Panc1 (cell line): ENCODE results near the gene DNAH7. TPM values are rescaled to one million over a fixed set of nuclear protein-coding genes. Genes with fewer than 3 reads are reported as not detected.

Experiments used
- ATAC-seq: fragments of 200-7000 bp; cut with Tn5 transposase; 2 replicates; pipeline ENCODE4 v1.9.1; 2020; ENCODE audit warnings: mild to moderate bottlenecking, moderate library complexity
- BruUV-seq: library from RNA; stranded (reverse); fragments of 400-500 nt; replicated peaks from 2 replicates; lab custom pipeline; 2021; lab: Mats Ljungman, UMichigan
- CTCF ChIA-PET: fragments of 300-600 bp; sonication (Branson Sonifier 250); formaldehyde crosslinking; loops from one replicate; lab custom pipeline; 2022; ENCODE audit warnings: antibody characterized with exemption; lab: Charles Lee
- POLR2A ChIA-PET: fragments of 300-600 bp; sonication (Branson Sonifier 250); formaldehyde crosslinking; loops from one replicate; lab custom pipeline; 2022; ENCODE audit warnings: antibody characterized with exemption; lab: Charles Lee
- DNase-seq: peaks from one replicate; pipeline ENCODE4 v3.0.0-alpha.2; 2010; ENCODE audit warnings: low read depth, low spot score
- H3K27ac ChIP-seq: 2 replicates; pipeline ENCODE4 v1.5.1; 2011; ENCODE audit warnings: mild to moderate bottlenecking, low read length, inconsistent platforms
- H3K27me3 ChIP-seq: fragments of 200-500 bp; sonication (Bioruptor generic); 2 replicates; pipeline ENCODE4 v1.6.0; 2014; ENCODE audit warnings: low read length, inconsistent platforms; ENCODE audit not compliant: control insufficient read depth, insufficient read depth
- H3K36me3 ChIP-seq: fragments of 200-500 bp; sonication (Bioruptor generic); 2 replicates; pipeline ENCODE4 v1.5.1; 2014; ENCODE audit warnings: inconsistent platforms, mild to moderate bottlenecking, low read length, moderate library complexity; ENCODE audit not compliant: control insufficient read depth, insufficient read depth
- H3K4me1 ChIP-seq: 2 replicates; pipeline ENCODE4 v1.5.1; 2011; ENCODE audit warnings: inconsistent platforms, mild to moderate bottlenecking, low read length, moderate library complexity; ENCODE audit not compliant: control insufficient read depth, insufficient read depth
- H3K4me3 ChIP-seq, 2 experiments: 2 replicates each; pipeline ENCODE4 v1.5.1; 2011 to 2012; ENCODE audit warnings: low read depth in 2 of 2, low read length in 2 of 2, mild to moderate bottlenecking in 2 of 2, inconsistent platforms in 1 of 2, moderate library complexity in 1 of 2
- H3K9me3 ChIP-seq: fragments of 200-500 bp; sonication (Bioruptor generic); 2 replicates; pipeline ENCODE4 v1.5.1; 2014; ENCODE audit warnings: low read depth, mild to moderate bottlenecking, inconsistent platforms, low read length, moderate library complexity; ENCODE audit not compliant: control insufficient read depth, insufficient read depth
- CTCF ChIP-seq: fragments of 450-650 bp; IDR thresholded peaks from 2 replicates; pipeline ENCODE4 v1.5.1; 2017; ENCODE audit warnings: mild to moderate bottlenecking
- POLR2AphosphoS5 ChIP-seq: IDR thresholded peaks from 2 replicates; pipeline ENCODE4 v1.6.1; 2012; ENCODE audit warnings: mild to moderate bottlenecking, low read depth, low read length, moderate library complexity
- SIN3A ChIP-seq: IDR thresholded peaks from 2 replicates; pipeline ENCODE4 v1.6.1; 2012; ENCODE audit warnings: low read depth, mild to moderate bottlenecking, low read length, moderate library complexity, borderline replicate concordance; ENCODE audit not compliant: insufficient read depth
- TCF7L2 ChIP-seq: IDR thresholded peaks from 2 replicates; pipeline ENCODE4 v1.6.1; 2011; ENCODE audit warnings: mild to moderate bottlenecking, low read depth, low read length, inconsistent platforms
- in situ Hi-C: cut with HindIII; loops from 2 replicates; pipeline ENCODE4 v1.10.0; 2016; ENCODE audit warnings: low sequenced_read_pairs, low pct_unique_long_range_greater_than_20kb
- intact Hi-C: fragments of 100-400 bp; cut with micrococcal nuclease; formaldehyde crosslinking; loops from one replicate; pipeline ENCODE4 v1.10.0; 2022; ENCODE audit not compliant: unreplicated experiment
- total RNA-seq: library from RNA; stranded (reverse); gene quantifications from one replicate; pipeline ENCODE4 v1.2.1, GENCODE V29; 2021; ENCODE audit not compliant: unreplicated experiment
- TF ChIP-seq, protein P1 (sequence below), 2 experiments: IDR thresholded peaks; 2 replicates each; pipeline ENCODE4 v1.6.1; 2011 to 2012; ENCODE audit warnings: low read depth in 2 of 2, control low read depth in 1 of 2, low read length in 1 of 2, mild to moderate bottlenecking in 1 of 2, moderate library complexity in 1 of 2; ENCODE audit not compliant: insufficient read depth in 1 of 2

DNAH7 gene
- total RNA-seq, 1 experiment from 2014 or later: 0.98 TPM

DNA sequence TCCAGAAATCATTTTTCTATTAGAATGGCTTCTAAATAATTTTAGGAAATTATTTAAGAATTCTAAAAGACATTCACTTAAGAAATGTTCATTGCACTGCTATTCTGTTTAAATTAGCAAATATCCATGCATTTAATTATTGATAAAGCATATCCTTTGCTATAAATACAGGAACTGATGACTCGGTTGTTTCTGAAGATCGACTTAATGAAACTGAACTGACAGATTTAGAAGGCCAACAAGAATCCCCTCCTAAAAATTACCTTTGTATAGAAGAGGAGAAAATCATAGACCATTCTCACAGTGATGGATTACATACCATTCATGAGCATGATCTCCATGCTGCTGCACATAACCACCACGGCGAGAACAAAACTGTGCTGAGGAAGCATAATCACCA, 352.2 kb downstream of the DNAH7 start:
- in situ Hi-C loops (no loop called here), intact Hi-C loops (no loop called here)
- no peak overlapping the region for H3K4me3 ChIP-seq
- no peaks in the 10 kb centered on the region for H3K27me3 ChIP-seq
- peaks cover 3% of the 10 kb centered on the region for H3K36me3 ChIP-seq
- POLR2A ChIA-PET: no interaction called here
- CTCF ChIA-PET: no interaction called here
- no peaks in the 10 kb centered on the region for H3K9me3 ChIP-seq
- BruUV-seq: no TSS peak
- H3K27ac ChIP-seq: no peak overlapping the region
- no peak for TF ChIP-seq SIN3A
- TF ChIP-seq, protein P1, sequence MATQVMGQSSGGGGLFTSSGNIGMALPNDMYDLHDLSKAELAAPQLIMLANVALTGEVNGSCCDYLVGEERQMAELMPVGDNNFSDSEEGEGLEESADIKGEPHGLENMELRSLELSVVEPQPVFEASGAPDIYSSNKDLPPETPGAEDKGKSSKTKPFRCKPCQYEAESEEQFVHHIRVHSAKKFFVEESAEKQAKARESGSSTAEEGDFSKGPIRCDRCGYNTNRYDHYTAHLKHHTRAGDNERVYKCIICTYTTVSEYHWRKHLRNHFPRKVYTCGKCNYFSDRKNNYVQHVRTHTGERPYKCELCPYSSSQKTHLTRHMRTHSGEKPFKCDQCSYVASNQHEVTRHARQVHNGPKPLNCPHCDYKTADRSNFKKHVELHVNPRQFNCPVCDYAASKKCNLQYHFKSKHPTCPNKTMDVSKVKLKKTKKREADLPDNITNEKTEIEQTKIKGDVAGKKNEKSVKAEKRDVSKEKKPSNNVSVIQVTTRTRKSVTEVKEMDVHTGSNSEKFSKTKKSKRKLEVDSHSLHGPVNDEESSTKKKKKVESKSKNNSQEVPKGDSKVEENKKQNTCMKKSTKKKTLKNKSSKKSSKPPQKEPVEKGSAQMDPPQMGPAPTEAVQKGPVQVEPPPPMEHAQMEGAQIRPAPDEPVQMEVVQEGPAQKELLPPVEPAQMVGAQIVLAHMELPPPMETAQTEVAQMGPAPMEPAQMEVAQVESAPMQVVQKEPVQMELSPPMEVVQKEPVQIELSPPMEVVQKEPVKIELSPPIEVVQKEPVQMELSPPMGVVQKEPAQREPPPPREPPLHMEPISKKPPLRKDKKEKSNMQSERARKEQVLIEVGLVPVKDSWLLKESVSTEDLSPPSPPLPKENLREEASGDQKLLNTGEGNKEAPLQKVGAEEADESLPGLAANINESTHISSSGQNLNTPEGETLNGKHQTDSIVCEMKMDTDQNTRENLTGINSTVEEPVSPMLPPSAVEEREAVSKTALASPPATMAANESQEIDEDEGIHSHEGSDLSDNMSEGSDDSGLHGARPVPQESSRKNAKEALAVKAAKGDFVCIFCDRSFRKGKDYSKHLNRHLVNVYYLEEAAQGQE (IDR thresholded peaks at IDR 0.05; ENCODE audit: insufficient read depth in 1 of 2, low read depth in 2 of 2, low read length in 1 of 2): no peak
- no peak for TF ChIP-seq CTCF
- no peak for TF ChIP-seq POLR2AphosphoS5
- TF ChIP-seq TCF7L2: no peak
- ATAC-seq: no peak
- no peak for DNase-seq
- no peaks in the 10 kb centered on the region for H3K4me1 ChIP-seq

DNA sequence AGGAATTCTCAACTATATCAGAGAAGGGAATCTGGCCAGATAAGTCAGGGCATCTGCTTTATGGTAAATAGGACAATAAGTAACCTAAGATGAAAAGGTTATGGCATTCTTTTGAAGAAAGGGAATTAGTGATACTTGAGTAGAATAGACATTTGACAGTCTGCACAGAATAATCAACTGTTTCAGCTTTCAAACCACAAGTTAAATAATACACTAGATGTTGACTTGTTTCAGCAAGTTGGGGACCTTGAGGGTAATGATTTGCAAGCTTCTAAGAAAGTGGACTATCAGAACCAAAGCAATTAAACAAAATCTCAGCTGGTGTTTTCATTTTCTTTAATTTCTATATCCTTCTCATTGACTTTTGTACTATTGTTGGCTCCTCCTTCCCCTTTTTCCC, 357.2 kb downstream of the DNAH7 start:
- intact Hi-C loops: no loop called here
- Histone ChIP-seq H3K4me3 (no peak overlapping the region), H3K9me3 (no peaks in the 10 kb centered on the region), H3K27ac (no peak overlapping the region), H3K4me1 (no peaks in the 10 kb centered on the region), H3K36me3 (no peaks in the 10 kb centered on the region; the same call in 1 of the 2 replicates), H3K27me3 (no peaks in the 10 kb centered on the region)
- BruUV-seq: no TSS peak
- no peak for TF ChIP-seq POLR2AphosphoS5
- TF ChIP-seq CTCF: no peak
- TF ChIP-seq, protein P1 (IDR thresholded peaks at IDR 0.05; ENCODE audit: insufficient read depth in 1 of 2, low read depth in 2 of 2, low read length in 1 of 2): no peak
- no peak for TF ChIP-seq TCF7L2
- TF ChIP-seq SIN3A: no peak
- in situ Hi-C loops: no loop called here
- ATAC-seq: no peak
- POLR2A ChIA-PET: no interaction called here
- DNase-seq: no peak
- CTCF ChIA-PET: no interaction called here
